Hematopoietic multipotent progenitor cell treated with erythropoietin and hydrocortisone succinate and interleukin-3 and kit ligand, for 17 days (in vitro differentiated cells): Measurements from ENCODE around the gene ADAMTS3.
"Not testable (repeated sequence)": the region's sequence is repeated elsewhere in the genome, so short reads cannot be mapped to it uniquely, and the experiment has no call there.

Experiments used
- DNase-seq: peaks from one replicate; pipeline ENCODE4 v3.0.0-alpha.2; 2015; ENCODE audit warnings: low spot score

Gene ADAMTS3

DNA sequence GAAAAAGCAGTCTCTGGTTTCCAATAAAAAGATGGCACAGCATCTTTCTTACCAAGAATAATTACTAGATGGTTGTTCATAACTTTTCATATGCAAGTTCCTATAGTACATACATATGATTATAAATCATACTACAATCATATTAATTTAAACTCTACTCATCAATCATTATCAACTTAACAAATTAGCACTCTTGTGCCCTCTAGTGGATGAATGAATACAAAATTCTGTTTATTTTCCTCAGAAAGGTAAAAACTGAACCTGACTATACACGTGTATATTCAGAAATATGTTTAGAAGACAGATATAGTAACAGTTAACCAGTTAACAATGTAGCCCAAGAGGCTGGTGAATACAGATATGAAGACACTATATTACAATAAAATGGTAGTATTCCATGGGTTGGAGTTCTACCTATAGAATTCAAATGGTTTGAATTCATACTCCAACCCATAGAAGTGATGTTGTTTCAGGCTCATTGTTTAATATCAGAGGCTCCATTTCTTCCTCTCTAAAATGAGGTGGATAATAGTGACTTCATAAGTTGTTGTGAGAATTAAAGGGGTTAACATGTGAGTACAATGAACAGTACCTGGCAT is 100.0 kb downstream of the ADAMTS3 start:
- peak; percentile 19 for DNase-seq

DNA sequence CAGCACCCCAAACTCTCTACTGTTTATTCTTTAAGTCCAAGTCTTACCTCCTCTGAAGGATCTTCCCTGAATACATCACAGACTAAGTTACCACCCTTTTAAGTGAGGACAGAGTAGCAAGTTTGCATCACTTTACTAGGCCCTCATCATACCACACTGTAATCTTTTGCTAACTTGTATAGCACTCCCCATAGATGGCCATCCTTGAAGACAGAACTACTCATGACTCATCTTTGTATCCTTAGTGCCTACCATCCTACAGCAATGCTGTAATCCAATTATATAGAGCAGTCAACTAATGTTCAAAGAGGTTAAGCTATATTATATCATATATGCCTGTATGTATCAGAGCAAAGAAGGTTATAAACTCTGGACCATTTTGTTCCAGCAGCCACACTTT is 101.4 kb downstream of the ADAMTS3 start:
- no peak for DNase-seq

DNA sequence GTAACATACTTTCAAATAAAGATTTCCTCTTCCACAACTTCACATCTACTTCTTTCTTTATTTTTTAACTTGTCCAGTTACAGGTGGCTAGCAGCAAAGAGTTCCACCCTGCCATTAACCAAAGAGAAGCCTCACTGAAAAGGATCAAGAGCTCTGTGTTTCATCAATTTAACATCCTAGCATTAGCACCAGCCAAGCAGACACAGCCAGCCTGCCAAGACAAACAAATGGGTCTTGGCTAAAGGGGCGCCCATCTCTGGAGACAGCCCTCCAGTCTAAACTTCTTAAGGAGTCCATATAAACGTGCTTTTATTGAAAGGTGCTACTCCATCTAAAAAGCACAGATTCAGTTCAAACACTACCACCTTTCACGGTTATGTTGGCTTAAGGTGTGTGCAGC is 105.3 kb downstream of the ADAMTS3 start:
- no peak for DNase-seq

DNA sequence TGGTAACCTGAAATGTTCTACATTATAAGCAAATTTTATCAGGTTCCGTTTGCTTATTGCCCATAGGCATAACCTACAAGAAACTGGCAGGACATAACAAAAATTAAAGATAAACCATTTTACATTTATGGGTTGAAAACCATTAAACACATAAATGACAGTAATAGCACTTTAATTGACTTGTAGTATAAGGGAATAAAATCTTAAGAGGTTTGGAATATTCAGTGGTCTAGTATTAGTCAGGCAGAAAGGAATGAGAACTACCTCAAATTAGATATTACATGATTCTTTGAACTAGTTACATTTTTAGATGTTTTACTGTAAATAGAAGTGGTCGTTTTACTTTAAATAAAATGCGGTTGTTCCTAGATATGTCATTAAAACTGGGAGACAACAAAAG is 111.9 kb downstream of the ADAMTS3 start:
- no peak for DNase-seq

DNA sequence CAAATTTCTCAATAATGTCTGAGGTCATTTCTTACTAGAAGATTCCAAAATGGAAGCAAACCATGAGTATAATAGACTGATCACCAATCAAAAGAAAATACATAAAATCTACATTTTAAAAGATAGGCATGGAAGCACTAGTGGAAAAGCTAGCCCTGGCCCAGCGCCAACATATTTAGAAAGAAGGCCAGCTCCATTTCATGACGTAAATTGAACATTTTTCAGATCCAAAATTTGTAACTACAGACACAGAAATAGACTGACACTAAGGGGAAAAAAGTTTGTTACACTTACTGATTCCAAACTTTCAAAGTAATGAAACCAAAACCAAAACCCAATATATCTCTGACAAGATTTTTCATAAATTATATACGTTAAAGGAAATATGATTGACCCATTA is 117.7 kb downstream of the ADAMTS3 start:
- no peak for DNase-seq

DNA sequence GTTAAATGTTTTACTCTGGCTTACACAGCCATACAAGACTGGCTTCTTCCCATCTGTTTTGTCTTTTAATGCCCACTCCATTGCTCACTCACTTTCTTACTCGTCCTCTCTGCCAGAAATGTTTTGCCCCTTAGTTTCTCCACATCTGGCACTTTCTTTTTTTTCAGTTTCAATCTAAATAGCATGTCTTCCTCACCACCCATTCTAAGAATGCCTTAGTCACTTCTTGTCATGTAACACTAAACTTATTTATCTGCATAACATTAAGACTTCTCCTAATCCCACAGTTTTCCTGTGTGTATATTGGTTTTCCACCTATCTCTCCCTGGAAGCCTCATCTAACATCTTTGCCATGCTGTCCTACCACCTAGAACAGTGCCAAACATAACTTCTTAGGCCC is 119.3 kb downstream of the ADAMTS3 start:
- no peak for DNase-seq

DNA sequence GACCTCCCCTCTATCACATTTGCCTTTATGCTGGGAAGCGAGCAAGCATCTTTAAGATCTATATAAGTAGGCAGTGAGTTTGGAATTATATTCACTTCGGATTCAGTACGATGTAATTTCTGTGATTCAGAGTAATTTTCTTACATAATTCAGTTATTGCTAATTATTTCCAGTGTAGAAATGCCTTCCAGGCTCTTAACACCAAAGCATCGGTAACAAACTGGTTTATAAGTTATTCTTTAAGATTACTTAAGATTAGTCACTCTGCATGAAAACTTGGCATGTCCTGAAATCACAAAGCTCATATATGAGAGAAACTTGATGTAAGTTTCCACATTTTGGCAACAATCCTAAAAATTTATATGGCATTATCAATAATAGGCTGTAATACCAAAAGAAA is 120.8 kb downstream of the ADAMTS3 start:
- no peak for DNase-seq

DNA sequence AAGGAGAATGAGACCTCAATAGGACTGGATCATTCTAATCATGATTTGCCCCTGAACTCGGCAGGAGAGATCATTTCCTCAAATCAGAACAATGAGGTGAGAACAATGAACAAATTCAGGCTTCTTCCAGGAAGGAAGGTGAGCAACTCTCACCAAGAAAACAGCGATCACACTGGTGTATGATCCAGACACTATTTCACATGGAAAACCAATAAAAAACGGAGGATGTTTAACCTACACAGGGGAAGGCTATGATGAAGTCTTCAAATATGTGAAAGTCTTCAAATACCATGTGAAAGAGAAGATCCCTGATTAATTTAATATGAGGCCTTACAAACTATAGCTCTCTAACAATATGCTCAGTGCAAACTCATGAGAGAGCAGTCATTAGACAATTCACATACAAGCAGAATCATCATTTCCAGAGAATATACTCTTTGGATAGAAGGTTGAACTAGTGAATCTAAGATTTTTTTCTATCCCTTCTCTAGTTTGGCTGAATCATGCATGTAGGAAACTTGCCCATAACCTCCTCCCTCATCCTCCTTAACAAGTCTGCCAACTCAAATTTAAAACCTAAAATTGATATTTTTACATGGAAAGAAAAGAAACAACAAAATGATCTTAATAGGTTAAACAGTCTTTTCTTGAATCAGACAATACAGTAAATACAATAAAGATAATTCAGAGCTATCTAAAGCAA is 122.5 kb downstream of the ADAMTS3 start:
- no peak for DNase-seq

DNA sequence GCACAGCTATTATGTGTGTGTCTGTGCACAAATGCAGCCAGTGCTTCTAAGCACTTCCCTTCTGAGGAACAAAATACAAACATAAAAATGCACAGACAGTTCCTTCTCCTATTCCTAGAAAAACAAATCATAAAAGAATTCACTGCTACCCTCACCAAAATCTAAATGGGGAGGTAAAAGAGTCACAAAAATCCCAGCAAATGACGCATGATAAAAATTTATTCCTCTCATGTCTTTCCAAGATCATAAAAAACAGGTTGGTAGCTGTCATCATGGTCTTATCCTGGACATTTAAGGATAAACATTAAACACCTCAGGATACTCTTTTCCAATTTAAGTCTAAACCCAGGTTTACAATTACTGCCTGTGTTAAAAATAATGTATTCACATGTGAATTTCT is 124.9 kb downstream of the ADAMTS3 start:
- no peak for DNase-seq

DNA sequence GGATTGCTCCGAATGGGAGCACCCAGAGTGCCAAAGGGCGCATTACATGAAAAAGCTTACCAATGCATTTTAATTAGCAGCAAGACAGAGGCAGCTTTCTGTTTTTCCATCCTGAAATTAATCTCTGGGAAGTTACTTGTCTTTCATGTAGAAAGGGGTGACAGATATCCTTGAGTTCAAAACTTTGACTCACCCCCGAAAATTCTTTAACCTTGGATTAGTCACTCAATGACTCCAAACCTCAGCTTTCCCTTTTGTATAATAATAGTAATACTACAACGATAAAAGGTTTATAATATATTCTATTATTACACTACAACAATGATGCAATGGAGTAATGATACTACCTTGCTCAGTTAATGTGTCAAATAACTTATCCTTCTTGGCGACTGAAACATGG is 126.3 kb downstream of the ADAMTS3 start:
- DNase-seq: no peak

DNA sequence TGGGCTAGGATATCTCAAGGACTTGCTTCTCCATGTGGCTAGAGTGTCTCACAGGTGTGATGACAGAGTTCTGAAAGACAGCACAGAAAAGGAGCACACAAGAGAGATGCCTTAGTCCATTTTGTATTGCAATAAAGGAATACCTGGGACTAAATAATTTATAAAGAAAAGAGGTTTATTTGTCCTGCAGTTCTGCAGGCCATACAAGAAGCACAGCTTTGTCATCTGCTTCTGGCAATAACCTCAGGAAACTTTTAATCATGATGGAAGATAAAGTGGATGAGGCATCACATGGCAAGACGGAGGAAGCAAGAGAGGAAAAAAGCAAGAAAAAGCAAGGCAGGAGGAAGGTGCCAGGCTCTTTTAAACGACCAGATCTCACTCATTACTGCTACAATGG is 126.9 kb downstream of the ADAMTS3 start:
- no peak for DNase-seq

DNA sequence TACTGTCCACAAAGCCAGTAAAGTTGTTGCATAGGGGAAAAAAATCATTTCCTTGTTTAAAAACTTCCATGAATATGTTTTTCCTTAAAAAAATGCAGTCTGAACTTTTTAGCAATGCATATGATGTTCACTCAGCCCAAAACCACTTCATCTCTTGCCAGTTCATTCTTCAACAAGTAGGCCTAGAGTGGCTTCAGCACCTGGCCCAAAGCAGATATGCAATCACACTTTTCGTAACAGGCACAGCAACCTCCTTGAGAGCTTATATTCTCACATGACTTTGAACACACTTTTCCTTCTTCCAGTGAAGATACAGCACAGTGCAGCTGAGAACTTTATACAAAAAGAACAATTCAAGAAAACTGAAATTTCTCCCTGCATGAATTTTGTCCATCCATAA is 128.6 kb downstream of the ADAMTS3 start:
- no peak for DNase-seq

DNA sequence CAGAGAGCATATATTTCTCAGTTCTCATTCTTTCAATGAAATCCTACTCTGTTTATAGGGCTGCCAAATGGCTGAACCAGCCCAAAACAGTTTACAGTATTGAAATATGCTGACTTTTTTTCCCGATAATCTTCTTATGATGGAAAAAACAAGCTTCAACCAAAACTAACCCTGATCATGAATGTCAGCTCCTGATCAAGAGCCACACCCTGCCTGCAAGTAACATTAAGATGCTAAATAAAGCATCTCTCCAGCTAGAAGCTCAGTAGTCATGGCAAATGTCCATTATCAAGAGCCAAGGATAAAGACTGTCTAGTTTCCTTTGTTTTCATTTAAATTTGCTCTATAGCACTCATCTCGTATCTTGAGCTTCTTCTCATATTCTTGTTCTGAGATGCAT is 136.0 kb downstream of the ADAMTS3 start:
- DNase-seq: no peak

DNA sequence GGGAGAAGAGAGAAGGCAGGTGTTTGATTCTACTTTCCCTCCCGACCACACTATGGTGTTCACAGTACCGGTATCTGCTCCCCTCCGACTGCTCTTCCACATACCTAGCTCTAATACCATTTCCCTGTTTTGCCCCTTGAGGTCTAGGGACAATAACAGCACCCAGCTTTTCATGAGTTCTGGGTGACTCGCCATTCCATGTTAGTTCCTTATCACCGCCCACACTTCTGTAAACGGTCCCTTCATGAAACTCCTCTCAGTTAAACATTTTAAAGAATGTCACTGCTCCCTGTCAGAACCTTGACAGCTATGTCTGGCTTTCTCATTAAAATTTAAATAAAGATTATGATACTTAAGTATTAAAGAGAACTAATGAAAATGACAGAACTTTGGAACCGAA is 136.7 kb downstream of the ADAMTS3 start:
- DNase-seq: no peak

DNA sequence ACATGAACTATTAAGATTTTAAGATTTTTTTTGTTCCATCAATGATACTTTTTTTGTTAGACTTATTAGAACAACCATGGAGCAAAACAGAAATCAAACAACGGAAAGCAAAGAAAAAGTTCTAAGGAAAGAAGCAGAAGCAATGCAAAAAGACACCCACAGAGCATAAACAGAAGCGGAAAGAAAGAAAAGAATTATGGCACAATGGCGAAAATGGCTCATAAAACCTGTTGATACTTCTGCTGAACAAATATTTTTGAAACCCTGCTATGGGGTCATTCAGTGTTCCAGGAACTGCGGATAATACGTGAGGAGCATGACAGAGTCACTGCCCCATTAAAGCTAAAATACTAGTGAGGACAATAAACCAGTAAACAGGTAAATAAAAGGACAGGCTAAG is 138.0 kb downstream of the ADAMTS3 start:
- DNase-seq: no peak

DNA sequence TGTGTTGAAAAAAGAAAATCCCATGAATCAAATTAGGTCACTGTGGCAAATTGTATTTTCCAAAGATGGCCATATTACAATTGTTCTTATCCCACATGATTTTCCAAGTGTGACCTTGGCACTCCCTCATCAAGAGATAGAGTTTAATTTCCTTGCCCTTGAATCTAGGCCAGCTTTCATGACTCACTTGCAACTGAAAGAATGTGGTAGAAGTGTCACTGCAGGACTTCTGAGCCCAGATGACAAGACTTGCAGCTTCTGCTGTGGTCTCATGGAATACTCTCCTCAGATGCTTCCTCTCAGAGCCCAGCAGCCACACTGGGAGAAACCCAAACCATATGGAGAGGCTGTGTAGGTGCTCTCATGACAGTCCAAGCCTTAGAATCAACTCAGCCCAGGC is 139.0 kb downstream of the ADAMTS3 start:
- no peak for DNase-seq

DNA sequence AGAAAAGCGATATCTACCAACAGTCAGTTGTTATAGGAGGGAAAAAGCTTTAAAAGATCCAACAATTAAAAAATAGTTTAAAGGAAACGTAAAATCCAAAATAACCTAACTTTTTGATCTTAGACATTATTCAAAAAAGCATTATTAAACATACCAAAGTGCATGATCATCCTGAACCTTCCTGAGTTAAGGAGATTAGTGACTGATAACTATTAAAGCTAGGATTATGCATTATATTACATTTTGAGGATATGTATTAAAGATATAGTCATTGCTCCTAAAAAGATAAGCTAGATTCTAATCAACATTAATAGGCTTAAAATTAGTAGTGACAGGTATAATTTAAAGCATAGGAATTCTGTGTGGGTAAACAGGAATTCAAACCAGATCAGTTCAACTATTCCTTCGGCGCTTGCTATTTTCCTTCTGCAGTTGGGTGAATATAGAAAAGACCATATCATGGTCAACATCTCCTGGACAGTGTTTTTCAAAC is 139.6 kb downstream of the ADAMTS3 start:
- DNase-seq: no peak

DNA sequence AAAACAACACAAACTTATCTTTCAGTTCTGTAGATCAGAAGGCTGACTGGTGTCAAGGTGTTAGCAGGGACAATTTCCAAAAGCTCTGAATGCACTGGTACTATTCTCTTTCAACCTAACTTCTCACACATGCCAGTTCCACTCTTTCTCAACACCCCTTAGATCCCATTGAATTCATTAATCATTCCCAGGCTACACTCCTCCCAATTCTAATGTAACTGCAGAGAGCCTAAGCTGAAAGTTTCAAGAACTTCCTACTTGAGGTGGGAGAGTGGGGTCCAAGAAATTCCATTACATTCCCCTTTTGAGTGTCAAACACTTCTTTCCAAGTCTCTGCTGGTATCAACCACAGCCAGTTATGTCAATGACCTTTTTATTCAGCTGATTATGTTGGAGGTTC is 142.0 kb downstream of the ADAMTS3 start:
- no peak for DNase-seq

DNA sequence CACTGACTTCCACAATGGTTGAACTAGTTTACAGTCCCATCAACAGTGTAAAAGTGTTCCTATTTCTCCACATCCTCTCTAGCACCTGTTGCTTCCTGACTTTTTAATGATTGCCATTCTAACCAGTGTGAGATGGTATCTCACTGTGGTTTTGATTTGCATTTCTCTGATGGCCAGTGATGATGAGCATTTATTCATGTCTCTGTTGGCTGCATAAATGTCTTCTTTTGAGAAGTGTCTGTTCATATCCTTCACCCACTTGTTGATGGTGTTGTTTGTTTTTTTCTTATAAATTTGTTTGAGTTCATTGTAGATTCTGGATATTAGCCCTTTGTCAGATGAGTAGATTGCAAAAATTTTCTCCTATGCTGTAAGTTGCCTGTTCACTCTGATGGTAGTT is 143.1 kb downstream of the ADAMTS3 start:
- DNase-seq: not testable (repeated sequence)

DNA sequence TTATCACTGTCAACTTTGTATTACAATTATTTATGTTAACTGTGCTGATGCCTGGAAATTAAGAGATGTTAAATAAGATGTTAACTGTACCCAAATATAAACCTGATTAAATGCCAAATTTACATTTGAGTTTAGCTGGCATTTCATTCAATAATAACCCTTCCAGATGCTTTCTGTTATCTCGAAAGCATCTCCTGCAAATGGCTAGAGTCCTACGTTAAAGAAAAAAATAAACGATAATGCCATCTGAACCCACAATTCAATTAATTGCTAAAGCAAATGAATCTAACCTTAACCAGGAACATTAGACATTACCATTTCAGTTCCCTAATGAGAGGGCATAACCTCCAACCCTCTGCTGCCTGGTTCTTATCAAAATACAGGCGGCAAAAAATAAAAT is 145.0 kb downstream of the ADAMTS3 start:
- no peak for DNase-seq

DNA sequence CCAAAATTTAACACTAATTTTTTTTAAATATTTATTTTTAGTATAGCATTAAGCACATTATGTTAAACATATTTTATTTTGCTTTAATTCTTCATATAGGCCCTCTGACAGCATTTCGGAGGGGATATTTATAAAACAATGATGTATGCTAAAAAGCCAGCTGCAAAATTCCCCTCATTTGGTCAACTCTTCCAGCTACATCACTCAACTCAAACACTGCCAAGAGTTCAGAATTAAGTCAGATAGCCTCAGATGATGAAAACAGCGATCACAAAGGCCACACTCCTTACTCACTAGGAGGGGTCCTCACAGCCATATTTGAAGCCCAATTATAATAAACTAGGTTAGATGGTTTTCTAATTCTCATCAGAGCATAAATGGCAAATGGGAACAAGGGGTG is 146.6 kb downstream of the ADAMTS3 start:
- no peak for DNase-seq

DNA sequence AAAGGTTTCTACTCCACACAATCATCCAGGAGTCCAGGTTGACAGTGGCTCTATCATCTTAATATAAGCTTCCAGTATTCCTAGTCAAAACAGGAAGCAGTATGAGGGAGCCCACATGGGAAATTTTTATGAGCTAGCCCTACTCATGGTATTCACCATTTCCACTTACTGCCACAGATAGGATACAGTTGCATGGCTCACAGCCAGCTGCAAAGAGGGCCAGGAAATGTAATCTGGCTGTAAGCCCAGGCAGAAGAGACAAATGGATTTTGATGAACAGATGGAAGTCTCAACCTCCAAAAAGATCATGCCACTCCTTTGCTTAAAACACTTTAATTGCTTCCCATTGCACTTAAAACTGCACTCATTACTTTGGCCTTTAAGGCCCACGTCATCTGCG is 150.6 kb downstream of the ADAMTS3 start:
- no peak for DNase-seq

DNA sequence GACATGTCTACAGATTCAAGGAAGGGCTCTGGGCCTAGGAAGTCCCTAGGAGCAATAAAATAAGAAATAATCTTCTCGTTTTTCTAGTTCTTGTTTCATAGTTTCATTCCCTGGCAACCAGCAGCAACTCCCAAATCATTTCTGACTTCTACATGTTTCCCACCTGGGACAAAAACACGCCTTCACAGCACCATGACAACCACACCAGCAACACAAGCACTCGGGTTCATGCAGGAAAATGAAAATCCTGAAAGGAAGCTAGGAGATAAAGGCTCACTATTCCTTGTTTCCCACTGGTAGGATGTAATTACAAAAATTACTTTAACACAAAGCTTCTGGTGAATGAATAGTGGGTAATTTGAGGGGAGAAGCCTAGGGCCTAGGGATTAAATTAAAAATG is 158.9 kb downstream of the ADAMTS3 start:
- DNase-seq: no peak

DNA sequence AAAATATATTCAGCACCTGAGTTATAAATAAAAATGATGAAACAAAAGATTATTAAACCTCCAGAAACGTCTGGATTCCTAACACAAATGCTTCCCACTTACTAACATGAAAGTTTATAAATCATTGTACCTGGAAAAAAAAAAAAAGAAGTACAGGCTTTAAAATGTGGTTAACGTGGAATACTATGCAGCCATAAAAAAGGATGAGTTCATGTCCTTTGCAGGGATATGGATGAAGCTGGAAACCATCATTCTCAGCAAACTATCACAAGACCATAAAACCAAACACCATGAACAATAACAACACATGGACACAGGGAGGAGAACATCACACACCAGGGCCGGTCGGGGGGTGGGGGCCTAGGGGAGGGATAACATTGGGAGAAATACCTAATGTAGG is 160.5 kb downstream of the ADAMTS3 start:
- no peak for DNase-seq
